Astrocyte (in vitro differentiated cells and primary cell): ENCODE data around the gene IGSF3. TPM values are rescaled to one million over a fixed set of nuclear protein-coding genes. Genes with fewer than 3 reads are reported as not detected.

Source experiments
- DNase-seq: peaks from one replicate; pipeline ENCODE4 v3.0.0-alpha.2; 2010; ENCODE audit warnings: low read depth
- FAIRE-seq: peaks from 2 replicates; lab custom pipeline; 2011; peaks lifted over from hg19 to GRCh38; lab: Jason Lieb, UNC
- H2AFZ ChIP-seq: 2 replicates; pipeline ENCODE4 v1.6.0; 2012; ENCODE audit warnings: low read depth, low read length, inconsistent platforms
- H3K27ac ChIP-seq: 2 replicates; pipeline ENCODE4 v1.5.1; 2011; ENCODE audit warnings: low read depth, low read length, inconsistent platforms
- H3K27me3 ChIP-seq: 2 replicates; pipeline ENCODE4 v1.6.0; 2011; ENCODE audit warnings: low read length, inconsistent platforms; ENCODE audit not compliant: insufficient read depth
- H3K36me3 ChIP-seq: 2 replicates; pipeline ENCODE4 v1.5.1; 2011; ENCODE audit warnings: low read length, inconsistent platforms; ENCODE audit not compliant: insufficient read depth
- H3K4me1 ChIP-seq: 2 replicates; pipeline ENCODE4 v1.5.1; 2011; ENCODE audit warnings: low read length, inconsistent platforms; ENCODE audit not compliant: insufficient read depth
- H3K4me2 ChIP-seq: 2 replicates; pipeline ENCODE4 v1.6.0; 2012; ENCODE audit warnings: low read length, inconsistent platforms
- H3K4me3 ChIP-seq: 2 replicates; pipeline ENCODE4 v1.5.1; 2011; ENCODE audit warnings: low read depth, mild to moderate bottlenecking, low read length, inconsistent platforms; ENCODE audit not compliant: insufficient read depth
- H3K79me2 ChIP-seq: 2 replicates; pipeline ENCODE4 v1.6.0; 2012; ENCODE audit warnings: mild to moderate bottlenecking, low read length, inconsistent platforms; ENCODE audit not compliant: insufficient read depth
- H3K9ac ChIP-seq: 2 replicates; pipeline ENCODE4 v1.6.0; 2012; ENCODE audit warnings: mild to moderate bottlenecking, low read length, inconsistent platforms
- H3K9me3 ChIP-seq: 2 replicates; pipeline ENCODE4 v1.5.1; 2012; ENCODE audit warnings: low read depth, mild to moderate bottlenecking, low read length, inconsistent platforms; ENCODE audit not compliant: insufficient read depth
- H4K20me1 ChIP-seq: 2 replicates; pipeline ENCODE4 v1.6.0; 2012; ENCODE audit warnings: low read length, inconsistent platforms; ENCODE audit not compliant: insufficient read depth
- H3K27ac Mint-ChIP-seq: one replicate; pipeline ENCODE4 v1.8.0; 2021; ENCODE audit warnings: mild to moderate bottlenecking, mixed read lengths; ENCODE audit not compliant: unreplicated experiment
- H3K27me3 Mint-ChIP-seq: one replicate; pipeline ENCODE4 v1.8.0; 2021; ENCODE audit warnings: low read depth, mixed read lengths; ENCODE audit not compliant: unreplicated experiment
- H3K36me3 Mint-ChIP-seq: one replicate; pipeline ENCODE4 v1.8.0; 2021; ENCODE audit warnings: low read depth, mixed read lengths; ENCODE audit not compliant: unreplicated experiment
- H3K4me1 Mint-ChIP-seq: one replicate; pipeline ENCODE4 v1.8.0; 2021; ENCODE audit warnings: low read depth, mixed read lengths; ENCODE audit not compliant: unreplicated experiment
- H3K4me3 Mint-ChIP-seq: one replicate; pipeline ENCODE4 v1.8.0; 2021; ENCODE audit warnings: mild to moderate bottlenecking, moderate library complexity, mixed read lengths; ENCODE audit not compliant: unreplicated experiment
- H3K9me3 Mint-ChIP-seq: one replicate; pipeline ENCODE4 v1.8.0; 2021; ENCODE audit warnings: mild to moderate bottlenecking, mixed read lengths; ENCODE audit not compliant: unreplicated experiment
- CTCF ChIP-seq: IDR thresholded peaks from 2 replicates; pipeline ENCODE4 v1.5.1; 2011; ENCODE audit warnings: low read depth, mild to moderate bottlenecking, inconsistent platforms, low read length, moderate library complexity; ENCODE audit not compliant: insufficient read depth
- EZH2 ChIP-seq: IDR thresholded peaks from 2 replicates; pipeline ENCODE4 v1.6.1; 2012; ENCODE audit warnings: mild to moderate bottlenecking, low read length, inconsistent platforms; ENCODE audit not compliant: insufficient read depth
- total RNA-seq: library from RNA; stranded (reverse); gene quantifications from 2 replicates; pipeline ENCODE4 v1.2.1, GENCODE V29; 2021

Gene IGSF3
- total RNA-seq, 1 donor from 2014 or later = 11.7 TPM

DNA sequence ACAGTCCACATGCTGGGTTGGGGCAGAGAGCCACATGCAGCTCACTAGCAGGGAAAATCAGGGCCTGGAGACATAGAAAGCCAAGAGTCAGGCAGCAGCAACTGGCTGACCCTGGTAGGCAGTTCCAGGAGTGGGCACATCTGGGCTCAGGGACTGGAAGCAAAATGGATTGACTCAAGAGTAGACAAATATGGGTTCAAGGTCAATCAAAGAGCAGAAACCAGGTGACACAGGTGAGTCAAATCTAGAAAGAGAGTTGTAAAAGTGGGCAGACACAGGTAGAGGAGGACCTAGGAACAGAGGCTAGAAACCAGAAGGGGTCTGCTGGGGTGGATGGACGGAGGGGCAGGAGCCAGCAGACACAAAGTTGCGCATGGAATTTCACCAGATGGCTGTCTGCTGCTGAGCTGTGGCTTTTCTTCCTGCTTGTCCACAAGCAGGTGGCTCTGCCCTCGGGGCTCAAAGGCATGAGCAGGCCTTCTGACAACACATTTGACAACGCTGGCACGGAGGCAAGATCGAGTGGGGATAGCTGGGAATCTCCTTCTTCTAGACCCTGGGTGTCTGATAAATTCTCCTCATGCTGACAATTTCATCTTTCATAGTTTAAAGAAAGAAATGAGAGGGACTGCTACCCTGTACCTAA lies 40.8 kb upstream of the IGSF3 start:
- Histone ChIP-seq H3K27me3 (peaks cover 15% of the 10 kb centered on the region), H3K4me3 (no peak overlapping the region), H3K4me2 (no peak overlapping the region), H3K9me3 (no peaks in the 10 kb centered on the region), H3K9ac (no peak overlapping the region), H3K79me2 (no peaks in the 10 kb centered on the region), H3K4me1 (no peaks in the 10 kb centered on the region), H3K36me3 (no peaks in the 10 kb centered on the region), H4K20me1 (no peaks in the 10 kb centered on the region), H3K27ac (no peak overlapping the region), H2AFZ (no peak overlapping the region)
- H3K27me3 Mint-ChIP-seq = peaks cover 17% of the 10 kb centered on the region
- peaks cover 16% of the 10 kb centered on the region for H3K4me1 Mint-ChIP-seq
- TF ChIP-seq EZH2 (no peak), CTCF (no peak)
- no peak overlapping the region for H3K27ac Mint-ChIP-seq
- H3K4me3 Mint-ChIP-seq = no peak overlapping the region
- no peaks in the 10 kb centered on the region for H3K36me3 Mint-ChIP-seq
- DNase-seq (no peak), FAIRE-seq (no peak)
- H3K9me3 Mint-ChIP-seq = no peaks in the 10 kb centered on the region

DNA sequence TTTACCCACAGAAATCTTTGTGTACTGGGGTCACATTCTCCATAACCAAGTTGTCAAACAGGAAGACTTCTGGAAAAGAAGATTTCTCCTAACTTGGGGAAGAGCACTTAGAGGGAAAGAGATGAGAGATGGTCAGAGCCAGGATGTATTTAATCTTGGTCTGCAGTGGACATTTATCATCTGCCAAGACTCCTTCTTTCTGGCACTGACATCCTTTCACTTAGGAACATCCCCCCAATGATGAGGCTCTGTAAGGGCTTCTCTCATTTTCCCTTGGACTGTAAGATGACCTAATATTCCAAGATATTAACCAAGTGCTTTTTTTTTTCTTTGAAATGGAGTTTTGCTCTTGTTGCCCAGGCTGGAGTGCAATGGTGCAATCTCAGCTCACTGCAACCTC lies 39.3 kb upstream of the IGSF3 start:
- H3K4me1 ChIP-seq = no peaks in the 10 kb centered on the region
- H3K27me3 ChIP-seq = peaks cover 15% of the 10 kb centered on the region
- no peak overlapping the region for H3K27ac ChIP-seq
- H2AFZ ChIP-seq = no peak overlapping the region
- no peaks in the 10 kb centered on the region for H3K36me3 ChIP-seq
- Mint-ChIP-seq H3K27me3 (peaks cover 17% of the 10 kb centered on the region), H3K27ac (no peak overlapping the region), H3K4me3 (no peak overlapping the region), H3K4me1 (peaks cover 12% of the 10 kb centered on the region), H3K36me3 (no peaks in the 10 kb centered on the region), H3K9me3 (peaks cover 3% of the 10 kb centered on the region)
- TF ChIP-seq EZH2 (no peak), CTCF (no peak)
- H4K20me1 ChIP-seq = no peaks in the 10 kb centered on the region
- no peak overlapping the region for H3K4me2 ChIP-seq
- no peak overlapping the region for H3K9ac ChIP-seq
- no peak overlapping the region for H3K4me3 ChIP-seq
- DNase-seq (no peak), FAIRE-seq (no peak)
- no peaks in the 10 kb centered on the region for H3K79me2 ChIP-seq
- no peaks in the 10 kb centered on the region for H3K9me3 ChIP-seq

- Histone ChIP-seq H3K79me2 (no peaks in the 10 kb centered on the region), H2AFZ (no peak overlapping the region), H3K27me3 (peaks cover 15% of the 10 kb centered on the region), H4K20me1 (no peaks in the 10 kb centered on the region), H3K9me3 (no peaks in the 10 kb centered on the region), H3K4me3 (no peak overlapping the region), H3K4me2 (no peak overlapping the region), H3K36me3 (no peaks in the 10 kb centered on the region), H3K27ac (no peak overlapping the region), H3K9ac (no peak overlapping the region), H3K4me1 (no peaks in the 10 kb centered on the region)
- DNase-seq (no peak), FAIRE-seq (no peak)
- no peaks in the 10 kb centered on the region for H3K36me3 Mint-ChIP-seq
- peaks cover 17% of the 10 kb centered on the region for H3K27me3 Mint-ChIP-seq
- H3K4me1 Mint-ChIP-seq = peaks cover 8% of the 10 kb centered on the region
- no peak for TF ChIP-seq CTCF
- no peak for TF ChIP-seq EZH2
- no peak overlapping the region for H3K27ac Mint-ChIP-seq
- peaks cover 3% of the 10 kb centered on the region for H3K9me3 Mint-ChIP-seq
- H3K4me3 Mint-ChIP-seq = no peak overlapping the region
These were observed 38.6 kb upstream of the IGSF3 start for GRCh38 chr1:116706123-116706522.
